Liver (tissue), 9 donors: ENCODE data around the gene DYRK1B. TPM values are rescaled to one million over a fixed set of nuclear protein-coding genes. Genes with fewer than 3 reads are reported as not detected.

Experiments used
- DNase-seq: peaks from one replicate; pipeline ENCODE4 v3.0.0-alpha.2; 2017; ENCODE audit warnings: low spot score
- H3K27ac ChIP-seq, 2 donors: one replicate each; pipeline ENCODE4 v1.7.0; 2013; ENCODE audit warnings: inconsistent platforms in 2 of 2, low read length in 2 of 2, control low read depth in 1 of 2, low read depth in 1 of 2, mild to moderate bottlenecking in 1 of 2
- H3K27me3 ChIP-seq, 4 donors: one replicate each; pipeline versions ENCODE4 v1.6.1 to v1.7.0; 2013; ENCODE audit warnings: low read length in 3 of 4, inconsistent platforms in 1 of 4, mild to moderate bottlenecking in 1 of 4, moderate library complexity in 1 of 4; ENCODE audit not compliant: control insufficient read depth in 4 of 4, insufficient read depth in 4 of 4
- H3K36me3 ChIP-seq, 4 donors: one replicate each; pipeline versions ENCODE4 v1.6.1 to v1.7.0; 2013; ENCODE audit warnings: low read length in 3 of 4, mild to moderate bottlenecking in 3 of 4, low read depth in 1 of 4, moderate library complexity in 1 of 4; ENCODE audit not compliant: control insufficient read depth in 4 of 4, insufficient read depth in 3 of 4
- H3K4me1 ChIP-seq, 4 donors: one replicate each; pipeline versions ENCODE4 v1.6.1 to v1.7.0; 2013; ENCODE audit warnings: low read length in 3 of 4, mild to moderate bottlenecking in 3 of 4, moderate library complexity in 1 of 4; ENCODE audit not compliant: control insufficient read depth in 4 of 4, insufficient read depth in 4 of 4
- H3K4me3 ChIP-seq, 3 donors: one replicate each; pipeline versions ENCODE4 v1.6.1 to v1.7.0; 2013; ENCODE audit warnings: low read length in 3 of 3, control low read depth in 1 of 3, low read depth in 1 of 3, mild to moderate bottlenecking in 1 of 3
- H3K9ac ChIP-seq, 2 donors: one replicate each; pipeline ENCODE4 v1.7.0; 2013; ENCODE audit warnings: low read length in 2 of 2, mild to moderate bottlenecking in 2 of 2, moderate library complexity in 2 of 2, control low read depth in 1 of 2, low read depth in 1 of 2
- H3K9me3 ChIP-seq, 4 donors: one replicate each; pipeline versions ENCODE4 v1.6.1 to v1.7.0; 2013; ENCODE audit warnings: low read length in 3 of 4; ENCODE audit not compliant: control insufficient read depth in 4 of 4
- ATF3 ChIP-seq: IDR thresholded peaks from 2 replicates; pipeline ENCODE4 v1.6.1; 2016; ENCODE audit warnings: antibody characterized with exemption
- EGR1 ChIP-seq, 2 donors: IDR thresholded peaks; 2 replicates each; pipeline ENCODE4 v1.6.1; 2016 to 2018; ENCODE audit warnings: antibody characterized with exemption in 2 of 2, low read depth in 2 of 2
- FOXA1 ChIP-seq: IDR thresholded peaks from 2 replicates; pipeline ENCODE4 v1.6.1; 2016; ENCODE audit warnings: antibody characterized with exemption
- FOXA2 ChIP-seq: IDR thresholded peaks from 2 replicates; pipeline ENCODE4 v1.6.1; 2016; ENCODE audit warnings: antibody characterized with exemption
- GABPA ChIP-seq, 2 donors: IDR thresholded peaks in 1 of 2; conservative IDR thresholded peaks in 1 of 2; 2 replicates each; pipeline ENCODE4 v1.6.1; 2016; ENCODE audit warnings: antibody characterized with exemption in 2 of 2, mild to moderate bottlenecking in 1 of 2, moderate library complexity in 1 of 2
- HNF4A ChIP-seq, 2 donors: conservative IDR thresholded peaks; 2 replicates each; pipeline ENCODE4 v1.6.1; 2016; ENCODE audit warnings: antibody characterized with exemption in 2 of 2, mild to moderate bottlenecking in 2 of 2
- HNF4G ChIP-seq: IDR thresholded peaks from 2 replicates; pipeline ENCODE4 v1.6.1; 2016; ENCODE audit warnings: antibody characterized with exemption
- JUND ChIP-seq, 2 donors: IDR thresholded peaks; 2 replicates each; pipeline ENCODE4 v1.6.1; 2016; ENCODE audit warnings: antibody characterized with exemption in 2 of 2
- MAX ChIP-seq: IDR thresholded peaks from 2 replicates; pipeline ENCODE4 v1.6.1; 2016; ENCODE audit warnings: antibody characterized with exemption
- NR2F2 ChIP-seq: IDR thresholded peaks from 2 replicates; pipeline ENCODE4 v1.6.1; 2016; ENCODE audit warnings: antibody characterized with exemption
- RAD21 ChIP-seq, 2 donors: IDR thresholded peaks; 2 replicates each; pipeline ENCODE4 v1.6.1; 2016; ENCODE audit warnings: antibody characterized with exemption in 2 of 2, mild to moderate bottlenecking in 2 of 2
- RXRA ChIP-seq, 2 donors: IDR thresholded peaks; 2 replicates each; pipeline ENCODE4 v1.6.1; 2017 to 2018; ENCODE audit warnings: antibody characterized with exemption in 2 of 2, mild to moderate bottlenecking in 1 of 2
- SP1 ChIP-seq: IDR thresholded peaks from 2 replicates; pipeline ENCODE4 v1.6.1; 2018; ENCODE audit warnings: antibody characterized with exemption, mild to moderate bottlenecking
- TAF1 ChIP-seq: conservative IDR thresholded peaks from 2 replicates; pipeline ENCODE4 v1.6.1; 2016; ENCODE audit warnings: antibody characterized with exemption, mild to moderate bottlenecking
- YY1 ChIP-seq: IDR thresholded peaks from 2 replicates; pipeline ENCODE4 v1.6.1; 2016; ENCODE audit warnings: antibody characterized with exemption, mild to moderate bottlenecking
- ZBTB33 ChIP-seq: IDR thresholded peaks from 2 replicates; pipeline ENCODE4 v1.6.1; 2016; ENCODE audit warnings: antibody characterized with exemption
- WGBS: extraction: QIAGEN DNeasy Blood & Tissue Kit; methylation state at CpG from one replicate; pipeline ENCODE4 v1.1.7; 2013; 5-methylcytosine and 5-hydroxymethylcytosine counted together
- polyA plus RNA-seq, 2 donors: library from polyadenylated mRNA; stranded (reverse) in 1 of 2; unstranded in 1 of 2; fragments of 200-250 nt in 1 of 2; fragments of >200 nt in 1 of 2; fragmentation: Nextera tagmentation in 1 of 2; extraction: Ambion mirVana in 1 of 2; gene quantifications; one replicate each; pipeline versions ENCODE4 v1.2.1 to v1.2.3, GENCODE V29; 2013 to 2015
- total RNA-seq, 2 donors: library from RNA; depleted of rRNA; stranded (reverse); fragments of >200 nt; gene quantifications; one replicate each; pipeline ENCODE4 v1.2.3, GENCODE V29; 2014
- TF ChIP-seq, protein P1 (sequence below): IDR thresholded peaks from 2 replicates; pipeline ENCODE4 v1.6.1; 2016; ENCODE audit warnings: antibody characterized with exemption, mild to moderate bottlenecking
- TF ChIP-seq, protein P2 (sequence below): fragments of 150-350 bp; IDR thresholded peaks from 2 replicates; pipeline ENCODE4 v1.5.1; 2017; ENCODE audit warnings: improper control_type of control experiment, low read depth, low read length; ENCODE audit not compliant: missing input control
- donor health status: healthy.
- donor health status: healthy.
- donor health status: healthy.
- donor health status: healthy.
- donor health status: healthy.

Gene DYRK1B
- total and polyA plus RNA-seq, 4 donors, result 2.8 to 7.6 (median 3.2) TPM

- H3K9me3 ChIP-seq, result no peaks in the 10 kb centered on the region
- no peak overlapping the region for H3K27ac ChIP-seq
- H3K27me3 ChIP-seq, result no peaks in the 10 kb centered on the region
- no peak for DNase-seq
- no peaks in the 10 kb centered on the region for H3K4me1 ChIP-seq
- WGBS, result 94% methylated on average over 4 of the region's 4 CpGs
- TF ChIP-seq RXRA (IDR thresholded peaks at IDR 0.05) (no peak), FOXA1 (no peak), GABPA (IDR thresholded peaks at IDR 0.05 in 1 of 2, conservative IDR thresholded peaks at IDR 0.05 in 1 of 2) (no peak), ATF3 (no peak), RAD21 (IDR thresholded peaks at IDR 0.05) (no peak), NR2F2 (no peak), HNF4G (no peak), SP1 (no peak), TAF1 (no peak), JUND (IDR thresholded peaks at IDR 0.05) (no peak)
- TF ChIP-seq, protein P1, sequence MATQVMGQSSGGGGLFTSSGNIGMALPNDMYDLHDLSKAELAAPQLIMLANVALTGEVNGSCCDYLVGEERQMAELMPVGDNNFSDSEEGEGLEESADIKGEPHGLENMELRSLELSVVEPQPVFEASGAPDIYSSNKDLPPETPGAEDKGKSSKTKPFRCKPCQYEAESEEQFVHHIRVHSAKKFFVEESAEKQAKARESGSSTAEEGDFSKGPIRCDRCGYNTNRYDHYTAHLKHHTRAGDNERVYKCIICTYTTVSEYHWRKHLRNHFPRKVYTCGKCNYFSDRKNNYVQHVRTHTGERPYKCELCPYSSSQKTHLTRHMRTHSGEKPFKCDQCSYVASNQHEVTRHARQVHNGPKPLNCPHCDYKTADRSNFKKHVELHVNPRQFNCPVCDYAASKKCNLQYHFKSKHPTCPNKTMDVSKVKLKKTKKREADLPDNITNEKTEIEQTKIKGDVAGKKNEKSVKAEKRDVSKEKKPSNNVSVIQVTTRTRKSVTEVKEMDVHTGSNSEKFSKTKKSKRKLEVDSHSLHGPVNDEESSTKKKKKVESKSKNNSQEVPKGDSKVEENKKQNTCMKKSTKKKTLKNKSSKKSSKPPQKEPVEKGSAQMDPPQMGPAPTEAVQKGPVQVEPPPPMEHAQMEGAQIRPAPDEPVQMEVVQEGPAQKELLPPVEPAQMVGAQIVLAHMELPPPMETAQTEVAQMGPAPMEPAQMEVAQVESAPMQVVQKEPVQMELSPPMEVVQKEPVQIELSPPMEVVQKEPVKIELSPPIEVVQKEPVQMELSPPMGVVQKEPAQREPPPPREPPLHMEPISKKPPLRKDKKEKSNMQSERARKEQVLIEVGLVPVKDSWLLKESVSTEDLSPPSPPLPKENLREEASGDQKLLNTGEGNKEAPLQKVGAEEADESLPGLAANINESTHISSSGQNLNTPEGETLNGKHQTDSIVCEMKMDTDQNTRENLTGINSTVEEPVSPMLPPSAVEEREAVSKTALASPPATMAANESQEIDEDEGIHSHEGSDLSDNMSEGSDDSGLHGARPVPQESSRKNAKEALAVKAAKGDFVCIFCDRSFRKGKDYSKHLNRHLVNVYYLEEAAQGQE, result no peak
- no peak overlapping the region for H3K4me3 ChIP-seq
- H3K36me3 ChIP-seq, result no peaks in the 10 kb centered on the region
- no peak overlapping the region for H3K9ac ChIP-seq
Observed at GRCh38 chr19:39811064-39811463, 22.9 kb downstream of the DYRK1B start.

GRCh38 chr19:39810424-39810823 lies 23.5 kb downstream of the DYRK1B start:
- no peak overlapping the region for H3K4me3 ChIP-seq
- no peaks in the 10 kb centered on the region for H3K36me3 ChIP-seq
- no peaks in the 10 kb centered on the region for H3K27me3 ChIP-seq
- H3K9ac ChIP-seq, result no peak overlapping the region
- DNase-seq, result no peak
- no peak overlapping the region for H3K27ac ChIP-seq
- no peaks in the 10 kb centered on the region for H3K9me3 ChIP-seq
- TF ChIP-seq GABPA (IDR thresholded peaks at IDR 0.05 in 1 of 2, conservative IDR thresholded peaks at IDR 0.05 in 1 of 2), result no peak
- no peak for TF ChIP-seq FOXA1
- no peak for TF ChIP-seq HNF4G
- TF ChIP-seq, protein P1, result no peak
- TF ChIP-seq RXRA (IDR thresholded peaks at IDR 0.05), result no peak
- no peak for TF ChIP-seq FOXA2
- TF ChIP-seq HNF4A (conservative IDR thresholded peaks at IDR 0.05), result no peak
- no peak for TF ChIP-seq JUND (IDR thresholded peaks at IDR 0.05)
- no peak for TF ChIP-seq NR2F2
- TF ChIP-seq, protein P2, sequence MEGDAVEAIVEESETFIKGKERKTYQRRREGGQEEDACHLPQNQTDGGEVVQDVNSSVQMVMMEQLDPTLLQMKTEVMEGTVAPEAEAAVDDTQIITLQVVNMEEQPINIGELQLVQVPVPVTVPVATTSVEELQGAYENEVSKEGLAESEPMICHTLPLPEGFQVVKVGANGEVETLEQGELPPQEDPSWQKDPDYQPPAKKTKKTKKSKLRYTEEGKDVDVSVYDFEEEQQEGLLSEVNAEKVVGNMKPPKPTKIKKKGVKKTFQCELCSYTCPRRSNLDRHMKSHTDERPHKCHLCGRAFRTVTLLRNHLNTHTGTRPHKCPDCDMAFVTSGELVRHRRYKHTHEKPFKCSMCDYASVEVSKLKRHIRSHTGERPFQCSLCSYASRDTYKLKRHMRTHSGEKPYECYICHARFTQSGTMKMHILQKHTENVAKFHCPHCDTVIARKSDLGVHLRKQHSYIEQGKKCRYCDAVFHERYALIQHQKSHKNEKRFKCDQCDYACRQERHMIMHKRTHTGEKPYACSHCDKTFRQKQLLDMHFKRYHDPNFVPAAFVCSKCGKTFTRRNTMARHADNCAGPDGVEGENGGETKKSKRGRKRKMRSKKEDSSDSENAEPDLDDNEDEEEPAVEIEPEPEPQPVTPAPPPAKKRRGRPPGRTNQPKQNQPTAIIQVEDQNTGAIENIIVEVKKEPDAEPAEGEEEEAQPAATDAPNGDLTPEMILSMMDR, result no peak
- TF ChIP-seq EGR1 (IDR thresholded peaks at IDR 0.05; ENCODE audit: low read depth in 2 of 2), result no peak
- no peak for TF ChIP-seq TAF1
- no peak for TF ChIP-seq ATF3
- no peak for TF ChIP-seq ZBTB33
- TF ChIP-seq YY1, result no peak
- TF ChIP-seq RAD21 (IDR thresholded peaks at IDR 0.05), result no peak
- TF ChIP-seq MAX, result no peak
- TF ChIP-seq SP1, result no peak
- H3K4me1 ChIP-seq, result no peaks in the 10 kb centered on the region
- WGBS, result 91% methylated on average over 4 of the region's 4 CpGs
